IMR-90 (cell line): ENCODE results near the gene ENPP7. TPM values are rescaled to one million over a fixed set of nuclear protein-coding genes. Genes with fewer than 3 reads are reported as not detected.

ENCODE experiments used
- ATAC-seq: fragments of 200-7000 bp; cut with Tn5 transposase; 2 replicates; pipeline ENCODE4 v1.9.1; 2020; ENCODE audit warnings: low read depth, mild to moderate bottlenecking, moderate library complexity
- BruUV-seq: library from RNA; stranded (reverse); fragments of 400-500 nt; replicated peaks from 2 replicates; lab custom pipeline; 2021; lab: Mats Ljungman, UMichigan
- CTCF ChIA-PET: fragments of 300-600 bp; formaldehyde crosslinking; extraction: SDS; loops from one replicate; lab custom pipeline; 2021; ENCODE audit warnings: antibody characterized with exemption; lab: Yijun Ruan, JAX
- POLR2A ChIA-PET: fragments of 300-600 bp; sonication (Branson Sonifier 250); formaldehyde crosslinking; loops from one replicate; lab custom pipeline; 2022; ENCODE audit warnings: antibody characterized with exemption; ENCODE audit not compliant: unreplicated experiment; lab: Charles Lee
- DNase-seq: peaks from one replicate; pipeline ENCODE4 v3.0.0; 2013
- H2AFZ ChIP-seq: replicated peaks from 2 replicates; pipeline ENCODE3; 2013; ENCODE audit warnings: low read length, mild to moderate bottlenecking; ENCODE audit not compliant: poor library complexity
- H2AK5ac ChIP-seq: 2 replicates; pipeline ENCODE4 v1.6.1; 2013; ENCODE audit warnings: low read depth, low read length, inconsistent platforms
- H2AK9ac ChIP-seq: replicated peaks from 2 replicates; pipeline ENCODE3; 2013; ENCODE audit warnings: mild to moderate bottlenecking, low read depth, low read length, moderate library complexity; ENCODE audit not compliant: poor library complexity
- H2BK120ac ChIP-seq: 2 replicates; pipeline ENCODE4 v1.6.1; 2013; ENCODE audit warnings: low read depth, low read length, inconsistent platforms
- H2BK15ac ChIP-seq: 3 replicates; pipeline ENCODE4 v1.6.1; 2013; ENCODE audit warnings: low read depth, low read length, inconsistent platforms
- H2BK20ac ChIP-seq: 2 replicates; pipeline ENCODE4 v1.6.1; 2013; ENCODE audit warnings: low read depth, mild to moderate bottlenecking, inconsistent platforms, low read length, moderate library complexity
- H2BK5ac ChIP-seq: 2 replicates; pipeline ENCODE4 v1.6.1; 2013; ENCODE audit warnings: mild to moderate bottlenecking, low read depth, low read length, inconsistent platforms; ENCODE audit not compliant: poor library complexity, severe bottlenecking
- H3K14ac ChIP-seq: replicated peaks from 2 replicates; pipeline ENCODE4 v1.6.1; 2013; ENCODE audit warnings: low read depth, low read length, inconsistent platforms
- H3K18ac ChIP-seq: 2 replicates; pipeline ENCODE4 v1.6.1; 2013; ENCODE audit warnings: low read depth, low read length, control low read depth
- H3K23ac ChIP-seq: 2 replicates; pipeline ENCODE4 v1.6.1; 2013; ENCODE audit warnings: low read depth, low read length, inconsistent platforms
- H3K27ac ChIP-seq: 2 replicates; pipeline ENCODE4 v1.5.1; 2013; ENCODE audit warnings: mild to moderate bottlenecking, control low read depth, low read length; ENCODE audit not compliant: insufficient read depth
- H3K27me3 ChIP-seq: 2 replicates; pipeline ENCODE4 v1.6.1; 2013; ENCODE audit warnings: low read length; ENCODE audit not compliant: control insufficient read depth, insufficient read depth
- H3K36me3 ChIP-seq: 2 replicates; pipeline ENCODE4 v1.6.1; 2013; ENCODE audit warnings: low read length, mixed read lengths; ENCODE audit not compliant: control insufficient read depth, insufficient read depth
- H3K4ac ChIP-seq: 2 replicates; pipeline ENCODE4 v1.6.1; 2013; ENCODE audit warnings: low read depth, low read length, inconsistent platforms
- H3K4me1 ChIP-seq: 2 replicates; pipeline ENCODE4 v1.6.1; 2013; ENCODE audit warnings: low read length, mixed read lengths; ENCODE audit not compliant: control insufficient read depth, insufficient read depth
- H3K4me2 ChIP-seq: 2 replicates; pipeline ENCODE4 v1.6.1; 2013; ENCODE audit warnings: low read depth, mild to moderate bottlenecking, control low read depth, low read length, moderate library complexity
- H3K4me3 ChIP-seq: 2 replicates; pipeline ENCODE4 v1.5.1; 2013; ENCODE audit warnings: low read depth, mild to moderate bottlenecking, control low read depth, low read length, moderate library complexity; ENCODE audit not compliant: insufficient read depth
- H3K56ac ChIP-seq: 2 replicates; pipeline ENCODE4 v1.6.1; 2013; ENCODE audit warnings: low read length, inconsistent platforms; ENCODE audit not compliant: insufficient read depth; ENCODE audit errors: extremely low read depth
- H3K79me1 ChIP-seq, 2 experiments: 2 replicates each; pipeline ENCODE4 v1.6.1; 2013; ENCODE audit warnings: low read length in 2 of 2, inconsistent platforms in 1 of 2, low read depth in 1 of 2
- H3K9ac ChIP-seq: 2 replicates; pipeline ENCODE4 v1.6.1; 2013; ENCODE audit warnings: low read depth, low read length, control low read depth
- H3K9me1 ChIP-seq: 2 replicates; pipeline ENCODE4 v1.6.1; 2013; ENCODE audit warnings: low read length, inconsistent platforms; ENCODE audit not compliant: insufficient read depth
- H3K9me3 ChIP-seq: 2 replicates; pipeline ENCODE4 v1.6.1; 2013; ENCODE audit warnings: low read length; ENCODE audit not compliant: control insufficient read depth, insufficient read depth
- H4K20me1 ChIP-seq: 2 replicates; pipeline ENCODE4 v1.6.1; 2013; ENCODE audit warnings: low read length, inconsistent platforms; ENCODE audit not compliant: insufficient read depth
- H4K5ac ChIP-seq: 2 replicates; pipeline ENCODE4 v1.6.1; 2013; ENCODE audit warnings: mild to moderate bottlenecking, low read depth, low read length, control low read depth
- H4K8ac ChIP-seq, 2 experiments: 2 replicates each; pipeline ENCODE4 v1.6.1; 2013; ENCODE audit warnings: low read depth in 2 of 2, low read length in 2 of 2, control low read depth in 1 of 2, inconsistent platforms in 1 of 2
- H4K91ac ChIP-seq: 2 replicates; pipeline ENCODE4 v1.6.1; 2013; ENCODE audit warnings: low read depth, low read length, inconsistent platforms; ENCODE audit not compliant: insufficient read depth
- BHLHE40 ChIP-seq: fragments of 150-350 bp; IDR thresholded peaks from 2 replicates; pipeline ENCODE4 v1.6.1; 2016; ENCODE audit warnings: mild to moderate bottlenecking, low read depth, low read length
- CEBPB ChIP-seq: IDR thresholded peaks from 2 replicates; pipeline ENCODE4 v1.6.1; 2012; ENCODE audit warnings: low read depth, low read length, improper control_type of control experiment
- CHD1 ChIP-seq: IDR thresholded peaks from 2 replicates; pipeline ENCODE4 v1.6.1; 2012; ENCODE audit warnings: low read depth, low read length, improper control_type of control experiment
- CTCF ChIP-seq: conservative IDR thresholded peaks from 2 replicates; pipeline ENCODE4 v1.5.1; 2012; ENCODE audit warnings: mild to moderate bottlenecking, low read depth, low read length, improper control_type of control experiment
- ELK1 ChIP-seq: fragments of 150-350 bp; IDR thresholded peaks from 2 replicates; pipeline ENCODE4 v1.6.1; 2016; ENCODE audit warnings: low read depth, mild to moderate bottlenecking, low read length, moderate library complexity, borderline replicate concordance
- FOS ChIP-seq: fragments of 150-350 bp; IDR thresholded peaks from 2 replicates; pipeline ENCODE4 v1.6.1; 2016; ENCODE audit warnings: low read depth, low read length
- MAFK ChIP-seq: IDR thresholded peaks from 2 replicates; pipeline ENCODE4 v1.6.1; 2012; ENCODE audit warnings: low read depth, low read length, improper control_type of control experiment
- MAZ ChIP-seq: IDR thresholded peaks from 2 replicates; pipeline ENCODE4 v1.6.1; 2012; ENCODE audit warnings: low read depth, mild to moderate bottlenecking, low read length, improper control_type of control experiment, moderate library complexity, borderline replicate concordance
- MXI1 ChIP-seq: IDR thresholded peaks from 2 replicates; pipeline ENCODE4 v1.6.1; 2012; ENCODE audit warnings: low read depth, mild to moderate bottlenecking, low read length, moderate library complexity, borderline replicate concordance
- NFE2L2 ChIP-seq: fragments of 150-350 bp; IDR thresholded peaks from 2 replicates; pipeline ENCODE4 v1.6.1; 2016; ENCODE audit warnings: low read depth, mild to moderate bottlenecking, low read length
- POLR2A ChIP-seq: IDR thresholded peaks from 2 replicates; pipeline ENCODE4 v1.6.1; 2012; ENCODE audit warnings: mild to moderate bottlenecking, low read depth, low read length
- RAD21 ChIP-seq: IDR thresholded peaks from 2 replicates; pipeline ENCODE4 v1.6.1; 2012; ENCODE audit warnings: low read length, improper control_type of control experiment
- RCOR1 ChIP-seq: IDR thresholded peaks from 2 replicates; pipeline ENCODE4 v1.6.1; 2012; ENCODE audit warnings: mild to moderate bottlenecking, low read length, improper control_type of control experiment; ENCODE audit not compliant: insufficient replicate concordance
- RFX5 ChIP-seq: IDR thresholded peaks from 2 replicates; pipeline ENCODE4 v1.8.0; 2012; ENCODE audit warnings: low read depth, mild to moderate bottlenecking, low read length, moderate library complexity
- SMC3 ChIP-seq: fragments of 150-350 bp; IDR thresholded peaks from 2 replicates; pipeline ENCODE4 v1.6.1; 2016; ENCODE audit warnings: low read depth, mild to moderate bottlenecking, antibody characterized with exemption, low read length, moderate library complexity
- USF2 ChIP-seq: fragments of 150-350 bp; IDR thresholded peaks from 2 replicates; pipeline ENCODE4 v1.6.1; 2017; ENCODE audit warnings: mild to moderate bottlenecking, antibody characterized with exemption, low read length, low read depth
- WGBS, 2 experiments: methylation state at CpG; one replicate each; pipeline versions ENCODE4 v1.1.5 to v1.1.7; 2013; ENCODE audit warnings: missing lambda C conversion rate in 2 of 2; ENCODE audit not compliant: insufficient read length in 1 of 2; ENCODE audit errors: extremely low coverage in 2 of 2; 5-methylcytosine and 5-hydroxymethylcytosine counted together
- dilution Hi-C: fragments of 300-500 bp; cut with HindIII; formaldehyde crosslinking; loops from one replicate; pipeline ENCODE4 v1.14.3; 2018; ENCODE audit warnings: low sequenced_read_pairs; ENCODE audit not compliant: unreplicated experiment
- in situ Hi-C: fragments of 300-500 bp; cut with MboI; formaldehyde crosslinking; loops from 3 replicates; pipeline ENCODE4 v1.14.3; 2019; ENCODE audit warnings: low sequenced_read_pairs, inconsistent platforms, mixed read lengths
- intact Hi-C: fragments of 100-400 bp; cut with micrococcal nuclease; formaldehyde crosslinking; loops from 2 replicates; pipeline ENCODE4 v1.10.0; 2022
- polyA plus RNA-seq, 3 experiments: library from polyadenylated mRNA; depleted of rRNA; stranded (reverse); fragments of >200 nt; gene quantifications; 2 replicates each; pipeline ENCODE4 v1.2.3, GENCODE V29; 2012; ENCODE audit warnings: low replicate concordance in 1 of 3
- total RNA-seq: library from RNA; depleted of rRNA; stranded (reverse); fragments of >200 nt; gene quantifications from 2 replicates; pipeline ENCODE4 v1.2.3, GENCODE V29; 2012

Gene ENPP7
- total and polyA plus RNA-seq, 2 of the 4 experiments (the other 2 are of a cell fraction), result not detected

GRCh38 chr17:79700592-79700991 is 30.2 kb upstream of the ENPP7 start:
- H2BK5ac ChIP-seq, result no peak overlapping the region
- H2BK20ac ChIP-seq, result no peak overlapping the region
- no peak for ATAC-seq
- CTCF ChIA-PET, result no interaction called here
- no peak overlapping the region for H3K4me2 ChIP-seq
- POLR2A ChIA-PET, result no interaction called here
- no peaks in the 10 kb centered on the region for H4K20me1 ChIP-seq
- TF ChIP-seq MAZ (no peak), MXI1 (no peak), BHLHE40 (no peak), CHD1 (no peak), CEBPB (no peak), RCOR1 (no peak), SMC3 (no peak), FOS (no peak), RAD21 (no peak), NFE2L2 (no peak), MAFK (no peak), RFX5 (no peak), ELK1 (no peak), USF2 (no peak), POLR2A (no peak), CTCF (no peak)
- H3K4me1 ChIP-seq, result no peaks in the 10 kb centered on the region
- H3K27me3 ChIP-seq, result peaks cover 19% of the 10 kb centered on the region; the same call in 1 of the 2 replicates
- H3K27ac ChIP-seq, result no peak overlapping the region
- intact Hi-C loops, result no loop called here
- no peak overlapping the region for H4K91ac ChIP-seq
- H3K4me3 ChIP-seq, result no peak overlapping the region
- H3K56ac ChIP-seq, result no peak overlapping the region
- H4K8ac ChIP-seq, result no peak overlapping the region
- no peaks in the 10 kb centered on the region for H3K9me1 ChIP-seq
- no peak overlapping the region for H3K23ac ChIP-seq
- no peak overlapping the region for H4K5ac ChIP-seq
- DNase-seq, result no peak
- no CpG with 5 or more reads among the region's 5 CpGs for WGBS, 2 experiments
- H2BK120ac ChIP-seq, result no peak overlapping the region
- no peak overlapping the region for H3K9ac ChIP-seq
- no peak overlapping the region for H2AFZ ChIP-seq
- H2BK15ac ChIP-seq, result no peak overlapping the region
- H3K79me1 ChIP-seq, result no peaks in the 10 kb centered on the region
- H2AK9ac ChIP-seq, result no peak overlapping the region
- H3K4ac ChIP-seq, result no peak overlapping the region
- no peak overlapping the region for H2AK5ac ChIP-seq
- no peaks in the 10 kb centered on the region for H3K9me3 ChIP-seq
- no peak overlapping the region for H3K18ac ChIP-seq
- dilution Hi-C loops, result no loop called here
- no peak overlapping the region for H3K14ac ChIP-seq
- no peaks in the 10 kb centered on the region for H3K36me3 ChIP-seq
- in situ Hi-C loops, result loop anchor here (25.0 kb wide), 1 partner anchor 613 kb away; no protein-coding TSS in a partner anchor
- BruUV-seq, result no TSS peak
